ENCODE data around the gene FHIT.

The FHIT gene

GRCh38 chr3:60114191-60114590, 1137.1 kb downstream of the FHIT start:
- Mint-ChIP-seq H3K9me3 (no peaks in the 10 kb centered on the region), H3K27me3 (ENCODE audit: low read depth) (no peaks in the 10 kb centered on the region), H3K4me1 (peaks cover 4% of the 10 kb centered on the region), H3K36me3 (ENCODE audit: low read depth) (no peaks in the 10 kb centered on the region), H3K4me3 (no peak overlapping the region), H3K27ac (no peak overlapping the region)
- no peak for TF ChIP-seq CTCF (IDR thresholded peaks at IDR 0.05; ENCODE audit: unreplicated experiment in 3 of 3)

DNA sequence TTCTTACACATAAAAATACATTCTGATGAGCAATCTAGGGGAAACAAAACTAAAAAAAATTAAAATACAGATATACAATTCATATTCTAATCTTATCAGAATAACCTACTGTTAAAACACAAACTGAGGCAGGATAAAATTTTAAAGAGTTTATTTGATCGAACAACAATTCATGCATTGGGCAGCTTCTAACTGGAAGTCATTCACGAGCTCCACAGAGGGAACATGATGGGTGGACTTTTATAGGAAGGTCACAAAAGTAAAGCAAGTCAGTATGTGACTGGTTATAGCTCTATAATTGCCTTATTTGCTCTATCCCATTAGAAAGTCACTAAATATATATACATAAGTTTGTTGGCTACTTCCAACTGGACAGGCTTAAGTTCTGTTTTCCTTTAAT, 1144.0 kb downstream of the FHIT start:
- TF ChIP-seq CTCF (IDR thresholded peaks at IDR 0.05; ENCODE audit: unreplicated experiment in 3 of 3): no peak
- Mint-ChIP-seq H3K27me3 (ENCODE audit: low read depth) (no peaks in the 10 kb centered on the region), H3K36me3 (ENCODE audit: low read depth) (no peaks in the 10 kb centered on the region), H3K4me1 (peaks cover 34% of the 10 kb centered on the region), H3K9me3 (no peaks in the 10 kb centered on the region), H3K27ac (peak overlapping the region in 1 of 3 experiments; percentile 20), H3K4me3 (no peak overlapping the region)

- no peaks in the 10 kb centered on the region for H3K27me3 Mint-ChIP-seq (ENCODE audit: low read depth)
- H3K9me3 Mint-ChIP-seq: peaks cover 4% of the 10 kb centered on the region
- no peak overlapping the region for H3K27ac Mint-ChIP-seq
- no peak for TF ChIP-seq CTCF (IDR thresholded peaks at IDR 0.05; ENCODE audit: unreplicated experiment in 3 of 3)
- H3K4me3 Mint-ChIP-seq: no peak overlapping the region
- H3K36me3 Mint-ChIP-seq (ENCODE audit: low read depth): no peaks in the 10 kb centered on the region
- peaks cover 16% of the 10 kb centered on the region for H3K4me1 Mint-ChIP-seq
Measured at GRCh38 chr3:60102154-60102553, 1149.1 kb downstream of the FHIT start.

DNA sequence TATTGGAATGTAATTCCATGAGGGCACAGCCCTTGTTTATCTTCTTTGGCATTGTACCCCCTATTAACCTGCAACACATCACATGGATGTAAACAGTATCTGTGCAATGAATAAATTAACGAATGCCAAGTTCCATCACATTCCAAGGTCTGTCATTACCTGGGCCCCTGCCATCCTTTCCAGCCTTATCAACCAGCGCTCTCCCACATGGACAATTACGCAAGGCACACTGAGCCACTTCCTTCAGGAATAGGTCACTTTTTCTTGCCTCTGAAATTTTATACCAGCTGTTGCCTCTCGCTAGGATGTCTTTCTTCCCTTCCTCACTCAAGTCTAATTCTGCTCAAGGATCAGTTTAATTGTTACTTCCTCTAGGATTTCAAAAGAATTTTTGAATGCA, 1149.6 kb downstream of the FHIT start:
- H3K4me3 Mint-ChIP-seq: no peak overlapping the region
- peaks cover 16% of the 10 kb centered on the region for H3K4me1 Mint-ChIP-seq
- no peaks in the 10 kb centered on the region for H3K36me3 Mint-ChIP-seq (ENCODE audit: low read depth)
- H3K27me3 Mint-ChIP-seq (ENCODE audit: low read depth): no peaks in the 10 kb centered on the region
- H3K9me3 Mint-ChIP-seq: peaks cover 4% of the 10 kb centered on the region
- TF ChIP-seq CTCF (IDR thresholded peaks at IDR 0.05; ENCODE audit: unreplicated experiment in 3 of 3): no peak
- no peak overlapping the region for H3K27ac Mint-ChIP-seq

DNA sequence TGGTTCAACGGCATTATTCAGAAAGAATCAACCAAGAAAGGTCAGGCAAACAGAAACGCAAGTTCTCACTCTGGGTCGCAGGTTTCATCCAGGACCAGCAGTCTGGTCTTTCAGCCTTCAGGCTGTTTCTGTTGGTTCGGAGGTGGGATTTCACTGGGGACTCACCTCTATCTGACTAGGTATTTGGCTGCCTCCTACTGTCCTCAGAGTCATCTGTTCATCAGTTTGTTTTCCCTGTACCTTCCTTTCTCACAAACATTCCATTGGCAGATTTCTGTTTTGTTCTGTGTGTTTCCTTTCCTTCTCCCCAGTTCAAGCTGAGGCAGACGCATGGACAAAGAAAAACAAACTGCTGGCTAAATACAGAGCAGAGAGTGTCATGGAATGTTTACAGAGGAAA, 1154.8 kb downstream of the FHIT start:
- peak overlapping the region in 1 of 3 experiments; percentile 58 for H3K27ac Mint-ChIP-seq
- no peak overlapping the region for H3K4me3 Mint-ChIP-seq
- H3K9me3 Mint-ChIP-seq: peaks cover 14% of the 10 kb centered on the region
- peaks cover 9% of the 10 kb centered on the region for H3K27me3 Mint-ChIP-seq (ENCODE audit: low read depth)
- H3K36me3 Mint-ChIP-seq (ENCODE audit: low read depth): no peaks in the 10 kb centered on the region
- no peak for TF ChIP-seq CTCF (IDR thresholded peaks at IDR 0.05; ENCODE audit: unreplicated experiment in 3 of 3)
- H3K4me1 Mint-ChIP-seq: no peaks in the 10 kb centered on the region

- H3K9me3 Mint-ChIP-seq: peaks cover 14% of the 10 kb centered on the region
- no peaks in the 10 kb centered on the region for H3K36me3 Mint-ChIP-seq (ENCODE audit: low read depth)
- no peak overlapping the region for H3K4me3 Mint-ChIP-seq
- H3K27me3 Mint-ChIP-seq (ENCODE audit: low read depth): peaks cover 9% of the 10 kb centered on the region
- H3K4me1 Mint-ChIP-seq: no peaks in the 10 kb centered on the region
- no peak for TF ChIP-seq CTCF (IDR thresholded peaks at IDR 0.05; ENCODE audit: unreplicated experiment in 3 of 3)
- no peak overlapping the region for H3K27ac Mint-ChIP-seq
Measured at GRCh38 chr3:60095930-60096329, 1155.3 kb downstream of the FHIT start.

Data from nephron (organoid).